ENCODE results near the gene TMEM243. TPM values are rescaled to one million over a fixed set of nuclear protein-coding genes. Genes with fewer than 3 reads are reported as not detected.

TMEM243 gene
- total and polyA plus RNA-seq, 10 of the 15 experiments (the other 5 are each of a cell fraction or from before 2014, with no cell fraction given): 47.8 to 170 (median 77.9) TPM

GRCh38 chr7:87219545-87220025, at the start of gene TMEM243 (continued):
- no peak for TF ChIP-seq ZNF24 (IDR thresholded peaks at IDR 0.05)
- no peak for TF ChIP-seq LARP7 (IDR thresholded peaks at IDR 0.05)
- TF ChIP-seq KAT2A (conservative IDR thresholded peaks at IDR 0.05; ENCODE audit: control insufficient read depth, low read depth, low read length): no peak
- TF ChIP-seq ZNF384 (IDR thresholded peaks at IDR 0.05; ENCODE audit: borderline replicate concordance, low read depth, low read length): no peak
- no peak for TF ChIP-seq PBX3 (IDR thresholded peaks at IDR 0.05; ENCODE audit: insufficient replicate concordance, low read depth, low read length)
- TF ChIP-seq MEF2A (IDR thresholded peaks at IDR 0.05; ENCODE audit: insufficient read depth, low read depth, low read length): peak; percentile 83
- TF ChIP-seq POU2F2 (IDR thresholded peaks at IDR 0.05; ENCODE audit: borderline replicate concordance, low read depth, low read length): peak; percentile 87
- TF ChIP-seq GATAD2B (conservative IDR thresholded peaks at IDR 0.05; ENCODE audit: low read depth): peak; percentile 33; the same call in 1 of the 2 replicates
- TF ChIP-seq SP1 (IDR thresholded peaks at IDR 0.05; ENCODE audit: low read depth, low read length): peak; percentile 41
- TF ChIP-seq RBBP5 (conservative IDR thresholded peaks at IDR 0.05): no peak
- TF ChIP-seq, protein P1, sequence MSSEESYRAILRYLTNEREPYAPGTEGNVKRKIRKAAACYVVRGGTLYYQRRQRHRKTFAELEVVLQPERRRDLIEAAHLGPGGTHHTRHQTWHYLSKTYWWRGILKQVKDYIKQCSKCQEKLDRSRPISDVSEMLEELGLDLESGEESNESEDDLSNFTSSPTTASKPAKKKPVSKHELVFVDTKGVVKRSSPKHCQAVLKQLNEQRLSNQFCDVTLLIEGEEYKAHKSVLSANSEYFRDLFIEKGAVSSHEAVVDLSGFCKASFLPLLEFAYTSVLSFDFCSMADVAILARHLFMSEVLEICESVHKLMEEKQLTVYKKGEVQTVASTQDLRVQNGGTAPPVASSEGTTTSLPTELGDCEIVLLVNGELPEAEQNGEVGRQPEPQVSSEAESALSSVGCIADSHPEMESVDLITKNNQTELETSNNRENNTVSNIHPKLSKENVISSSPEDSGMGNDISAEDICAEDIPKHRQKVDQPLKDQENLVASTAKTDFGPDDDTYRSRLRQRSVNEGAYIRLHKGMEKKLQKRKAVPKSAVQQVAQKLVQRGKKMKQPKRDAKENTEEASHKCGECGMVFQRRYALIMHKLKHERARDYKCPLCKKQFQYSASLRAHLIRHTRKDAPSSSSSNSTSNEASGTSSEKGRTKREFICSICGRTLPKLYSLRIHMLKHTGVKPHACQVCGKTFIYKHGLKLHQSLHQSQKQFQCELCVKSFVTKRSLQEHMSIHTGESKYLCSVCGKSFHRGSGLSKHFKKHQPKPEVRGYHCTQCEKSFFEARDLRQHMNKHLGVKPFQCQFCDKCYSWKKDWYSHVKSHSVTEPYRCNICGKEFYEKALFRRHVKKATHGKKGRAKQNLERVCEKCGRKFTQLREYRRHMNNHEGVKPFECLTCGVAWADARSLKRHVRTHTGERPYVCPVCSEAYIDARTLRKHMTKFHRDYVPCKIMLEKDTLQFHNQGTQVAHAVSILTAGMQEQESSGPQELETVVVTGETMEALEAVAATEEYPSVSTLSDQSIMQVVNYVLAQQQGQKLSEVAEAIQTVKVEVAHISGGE (CRISPR knock-in tag; IDR thresholded peaks at IDR 0.05): no peak
- TF ChIP-seq NBN (IDR thresholded peaks at IDR 0.05): peak; percentile 81; the same call in 1 of the 2 replicates
- no peak for TF ChIP-seq POLR2AphosphoS2 (IDR thresholded peaks at IDR 0.05; ENCODE audit: low read depth, low read length)
- no peak for TF ChIP-seq KDM1A (IDR thresholded peaks at IDR 0.05; ENCODE audit: borderline replicate concordance)
- TF ChIP-seq TCF7 (IDR thresholded peaks at IDR 0.05; ENCODE audit: borderline replicate concordance): no peak
- TF ChIP-seq GABPA (IDR thresholded peaks at IDR 0.05; ENCODE audit: low read depth): no peak
- no peak for TF ChIP-seq ASH2L (IDR thresholded peaks at IDR 0.05; ENCODE audit: borderline replicate concordance, low read depth)
- TF ChIP-seq, protein P2, sequence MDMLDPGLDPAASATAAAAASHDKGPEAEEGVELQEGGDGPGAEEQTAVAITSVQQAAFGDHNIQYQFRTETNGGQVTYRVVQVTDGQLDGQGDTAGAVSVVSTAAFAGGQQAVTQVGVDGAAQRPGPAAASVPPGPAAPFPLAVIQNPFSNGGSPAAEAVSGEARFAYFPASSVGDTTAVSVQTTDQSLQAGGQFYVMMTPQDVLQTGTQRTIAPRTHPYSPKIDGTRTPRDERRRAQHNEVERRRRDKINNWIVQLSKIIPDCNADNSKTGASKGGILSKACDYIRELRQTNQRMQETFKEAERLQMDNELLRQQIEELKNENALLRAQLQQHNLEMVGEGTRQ (IDR thresholded peaks at IDR 0.05; ENCODE audit: borderline replicate concordance, low read depth, low read length): no peak
- peak; percentile 60; the same call in 1 of the 2 replicates for TF ChIP-seq PAX5 (IDR thresholded peaks at IDR 0.05; ENCODE audit: borderline replicate concordance, low read depth, low read length)
- TF ChIP-seq ETV6 (conservative IDR thresholded peaks at IDR 0.05 in 1 of 2, IDR thresholded peaks at IDR 0.05 in 1 of 2; ENCODE audit: borderline replicate concordance in 1 of 2, low read depth in 1 of 2): peak; percentile 62 to 99; a peak in 2 of 4 replicates
- peak; percentile 80 for TF ChIP-seq BCL11A (IDR thresholded peaks at IDR 0.05; ENCODE audit: low read depth, low read length)
- no peak for TF ChIP-seq BRCA1 (IDR thresholded peaks at IDR 0.05; ENCODE audit: low read depth, low read length)
- no peak for TF ChIP-seq HDAC6 (IDR thresholded peaks at IDR 0.05; ENCODE audit: unreplicated experiment)
- peak; percentile 76 for TF ChIP-seq BCL3 (IDR thresholded peaks at IDR 0.05; ENCODE audit: borderline replicate concordance, insufficient read depth, low read depth, low read length, poor library complexity, severe bottlenecking)
- TF ChIP-seq MTA3 (IDR thresholded peaks at IDR 0.05; ENCODE audit: borderline replicate concordance, low read length): no peak
- TF ChIP-seq NFYA (IDR thresholded peaks at IDR 0.05; ENCODE audit: borderline replicate concordance, low read depth, low read length): no peak

Measured in GM12878 (cell line).